HS-5 (cell line): ENCODE data around the gene LZTS3.
"Not testable (repeated sequence)": the region's sequence is repeated elsewhere in the genome, so short reads cannot be mapped to it uniquely, and the experiment has no call there.

Experiments
- DNase-seq: peaks from one replicate; pipeline ENCODE4 v3.0.0-alpha.2; 2012; ENCODE audit warnings: low read depth

The LZTS3 gene

GRCh38 chr20:3172933-3173609 lies at the start of gene LZTS3:
TSS of gene LZTS3 (minus strand) at chr20:3173549. CDS start at chr20:3167163, 6,386 bp downstream.
- DNase-seq, result no peak

- no peak for DNase-seq
Observed at GRCh38 chr20:3221398-3222226, 48.3 kb upstream of the LZTS3 start.

- DNase-seq, result no peak
Observed at GRCh38 chr20:3218307-3218988, 45.1 kb upstream of the LZTS3 start.

GRCh38 chr20:3215359-3215917 lies 42.1 kb upstream of the LZTS3 start:
- not testable (repeated sequence) for DNase-seq

- DNase-seq, result no peak
Observed at GRCh38 chr20:3213226-3213625, 39.9 kb upstream of the LZTS3 start.

- no peak for DNase-seq
Observed at GRCh38 chr20:3210346-3210745, 37.0 kb upstream of the LZTS3 start.

GRCh38 chr20:3209946-3210317 lies 36.6 kb upstream of the LZTS3 start:
- no peak for DNase-seq

GRCh38 chr20:3209257-3209945 lies 36.1 kb upstream of the LZTS3 start, which contains the start of gene ITPA:
TSS of gene ITPA (plus strand) at chr20:3209498. CDS start at chr20:3209552, 54 bp downstream.
- no peak for DNase-seq

- no peak for DNase-seq
Observed at GRCh38 chr20:3208786-3209256, 35.5 kb upstream of the LZTS3 start.

- peak; percentile 44 for DNase-seq
Observed at GRCh38 chr20:3204124-3204794, 30.9 kb upstream of the LZTS3 start, which contains the start of gene DDRGK1. TSS of gene DDRGK1 (minus strand) at chr20:3204682. CDS start at chr20:3204627, 55 bp downstream.

- no peak for DNase-seq
Observed at GRCh38 chr20:3203315-3204123, 30.2 kb upstream of the LZTS3 start.

GRCh38 chr20:3202965-3203314 lies 29.6 kb upstream of the LZTS3 start:
- no peak for DNase-seq

GRCh38 chr20:3199976-3200755 lies 26.8 kb upstream of the LZTS3 start:
- DNase-seq, result no peak

- DNase-seq, result no peak
Observed at GRCh38 chr20:3199206-3199605, 25.9 kb upstream of the LZTS3 start.

GRCh38 chr20:3195590-3196237 lies 22.4 kb upstream of the LZTS3 start:
- no peak for DNase-seq

GRCh38 chr20:3194617-3195280 lies 21.4 kb upstream of the LZTS3 start:
- DNase-seq, result no peak

- no peak for DNase-seq
Observed at GRCh38 chr20:3193806-3194616, 20.7 kb upstream of the LZTS3 start.
